HG03521 (cell line): ENCODE measurements around the gene UBA52.

Experiments used
- ATAC-seq: cut with Tn5 transposase; IDR thresholded peaks from one replicate; pipeline ENCODE4 v1.9.1; 2021; ENCODE audit warnings: mild to moderate bottlenecking, moderate library complexity; ENCODE audit not compliant: unreplicated experiment

Gene UBA52

DNA sequence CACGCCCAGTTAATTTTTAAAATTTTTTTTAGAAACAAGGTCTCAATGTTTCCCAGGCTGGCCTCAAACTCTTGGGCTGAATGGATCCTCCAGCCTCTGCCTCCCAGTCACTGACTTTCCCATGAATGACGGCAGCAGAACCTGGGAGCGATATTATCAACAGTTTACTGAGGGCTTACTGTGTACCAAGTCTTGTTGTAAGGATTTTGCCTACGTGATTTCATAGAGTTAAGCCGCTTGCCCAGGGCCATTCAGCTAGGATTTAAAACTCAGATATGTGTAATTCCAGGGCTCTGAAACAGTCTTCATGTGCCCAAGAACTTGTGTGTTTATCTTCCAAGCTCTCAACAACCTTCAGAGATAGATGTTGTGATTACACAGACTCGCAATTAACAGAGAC is 20.0 kb upstream of the UBA52 start:
- no peak for ATAC-seq

DNA sequence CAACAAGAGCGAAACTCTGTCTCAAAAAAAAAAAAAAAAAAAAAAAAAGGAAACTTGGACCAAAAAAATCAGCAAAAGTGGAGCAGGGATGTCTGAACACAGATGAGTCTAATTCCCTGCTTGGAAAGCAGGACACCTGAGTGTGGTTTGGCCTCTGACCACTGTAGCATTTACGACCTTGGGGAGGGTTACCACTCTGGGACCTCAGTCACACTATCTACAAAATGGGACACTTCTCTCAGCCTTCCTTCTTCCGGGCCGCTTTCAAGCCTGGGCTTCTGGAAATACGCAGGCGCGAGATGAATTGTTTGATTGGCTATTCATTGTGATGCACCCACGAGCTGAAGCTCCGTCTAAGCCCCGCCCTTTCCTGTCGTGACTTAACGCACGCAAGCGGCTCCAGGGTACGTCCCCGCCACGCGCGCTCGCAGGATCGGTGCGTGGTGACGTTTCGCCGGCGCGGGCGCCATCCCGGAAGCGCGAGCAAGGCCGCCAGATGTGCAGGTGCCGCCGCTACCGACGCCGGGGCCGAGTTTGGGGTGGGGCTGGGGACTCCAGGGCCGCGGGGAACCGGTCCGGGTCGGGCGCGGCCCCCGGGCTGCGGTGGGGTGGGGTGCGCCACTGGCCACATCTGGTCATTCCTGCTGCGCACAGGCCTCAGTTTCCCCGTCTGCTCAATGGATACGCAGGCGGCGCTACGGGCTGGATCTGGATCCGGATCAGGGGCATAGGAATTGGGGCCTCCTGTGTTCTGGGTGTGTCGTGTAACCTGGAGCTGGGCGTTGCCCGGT is 14.1 kb upstream of the UBA52 start, which contains the start of gene KXD1:
Gene KXD1, plus strand, starts transcription at position 460 of the 791 bp plus-strand sequence. CDS start 4,187 bp downstream, outside the sequence.
- ATAC-seq = peak; percentile 90

DNA sequence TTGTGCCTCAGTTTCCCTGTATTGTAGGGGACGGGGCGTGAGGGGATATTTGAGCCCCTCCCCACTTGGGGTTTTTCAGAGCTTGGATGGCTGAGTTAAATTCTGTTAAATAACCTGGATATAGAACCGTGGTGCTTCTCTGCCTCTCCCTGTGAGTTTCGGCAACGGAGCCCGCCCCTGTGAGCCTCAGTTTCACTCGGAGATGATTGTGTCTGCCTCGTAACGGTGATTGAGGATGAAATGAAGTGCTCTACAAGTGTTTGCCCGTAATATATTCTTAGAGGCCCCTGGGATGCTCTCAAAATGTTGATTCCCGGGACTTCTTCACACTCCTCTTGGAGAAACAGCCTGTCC is 13.5 kb upstream of the UBA52 start:
- no peak for ATAC-seq

DNA sequence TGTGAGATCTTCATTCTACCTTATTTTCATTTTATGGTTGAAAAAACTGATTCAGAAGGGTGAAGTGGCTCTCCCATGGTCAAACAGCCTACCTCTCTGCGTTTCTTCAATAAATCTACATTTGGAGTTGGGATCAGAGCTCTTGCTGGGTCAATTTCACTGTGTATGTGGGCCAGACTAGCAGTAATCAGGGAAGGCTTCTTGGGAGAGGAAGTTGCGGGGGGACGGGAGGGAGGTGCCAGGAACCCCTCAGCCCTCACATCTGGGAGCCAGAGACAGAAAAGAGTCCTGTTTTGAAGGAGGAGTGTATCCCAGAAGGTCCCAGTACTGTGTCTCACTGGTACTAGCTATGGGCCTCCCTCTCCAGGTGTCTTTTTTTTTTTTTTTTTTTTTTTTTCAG is 13.1 kb upstream of the UBA52 start:
- ATAC-seq = no peak

GRCh38 chr19:18559685-18560084 is 12.0 kb upstream of the UBA52 start:
- no peak for ATAC-seq

DNA sequence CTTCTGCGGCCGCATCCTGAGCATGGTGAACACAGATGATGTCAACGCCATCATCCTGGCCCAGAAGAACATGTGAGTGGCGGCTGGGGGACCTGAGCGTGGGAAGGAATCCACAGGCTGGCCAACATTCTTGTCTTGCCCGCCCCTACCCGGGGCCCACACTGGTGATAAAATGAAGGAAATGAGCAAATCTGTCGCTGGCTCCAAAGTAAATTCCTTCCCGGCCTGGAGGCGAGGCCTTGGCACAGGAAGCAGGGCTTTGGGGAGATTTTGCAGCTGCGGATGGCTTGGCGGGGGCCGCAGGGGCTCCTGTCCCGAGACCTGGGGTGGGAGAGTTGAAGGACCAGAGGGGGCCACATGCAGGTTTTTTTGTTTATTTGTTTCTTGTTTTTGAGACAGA is 9.6 kb upstream of the UBA52 start:
- no peak for ATAC-seq

DNA sequence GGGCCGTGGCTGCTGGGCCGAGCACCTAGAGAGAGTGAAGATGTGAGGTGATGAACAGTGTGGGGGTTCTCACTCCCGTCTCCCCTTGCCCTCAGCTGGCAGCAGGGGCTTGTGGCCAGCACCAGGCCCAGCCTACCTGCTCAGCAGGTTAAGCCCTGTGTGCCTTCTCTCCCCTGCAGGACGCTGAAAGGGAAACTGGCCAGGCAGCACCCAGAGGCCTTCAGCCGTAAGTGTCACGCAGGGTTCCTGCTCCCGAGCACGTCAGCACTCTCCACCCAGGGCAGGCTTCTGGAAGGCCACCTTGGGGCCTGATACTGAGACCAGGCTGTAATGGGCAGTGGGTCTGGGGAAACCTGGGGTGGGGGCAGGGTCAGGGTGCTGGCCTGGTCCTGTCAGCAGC is 4.7 kb upstream of the UBA52 start:
- no peak for ATAC-seq

- no peak for ATAC-seq
Observed at GRCh38 chr19:18568367-18568766, 3.3 kb upstream of the UBA52 start.

DNA sequence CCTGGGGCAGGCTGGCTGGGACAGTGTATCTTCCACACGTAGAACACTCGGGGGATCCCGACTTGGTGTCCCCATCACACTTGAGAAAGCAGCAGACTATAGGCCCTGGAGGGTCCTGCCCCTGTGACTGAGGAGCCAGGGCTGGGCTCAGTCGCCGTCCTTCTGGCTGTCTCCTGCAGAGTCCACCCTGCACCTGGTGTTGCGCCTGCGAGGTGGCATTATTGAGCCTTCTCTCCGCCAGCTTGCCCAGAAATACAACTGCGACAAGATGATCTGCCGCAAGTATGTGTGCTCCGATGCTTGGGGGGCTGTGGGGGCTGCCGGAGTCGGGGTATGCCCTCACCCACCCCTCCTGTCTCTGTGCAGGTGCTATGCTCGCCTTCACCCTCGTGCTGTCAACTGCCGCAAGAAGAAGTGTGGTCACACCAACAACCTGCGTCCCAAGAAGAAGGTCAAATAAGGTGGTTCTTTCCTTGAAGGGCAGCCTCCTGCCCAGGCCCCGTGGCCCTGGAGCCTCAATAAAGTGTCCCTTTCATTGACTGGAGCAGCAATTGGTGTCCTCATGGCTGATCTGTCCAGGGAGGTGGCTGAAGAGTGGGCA is 3.1 kb downstream of the UBA52 start:
- ATAC-seq = no peak

- ATAC-seq = no peak
Observed at GRCh38 chr19:18576383-18576782, 4.7 kb downstream of the UBA52 start.

DNA sequence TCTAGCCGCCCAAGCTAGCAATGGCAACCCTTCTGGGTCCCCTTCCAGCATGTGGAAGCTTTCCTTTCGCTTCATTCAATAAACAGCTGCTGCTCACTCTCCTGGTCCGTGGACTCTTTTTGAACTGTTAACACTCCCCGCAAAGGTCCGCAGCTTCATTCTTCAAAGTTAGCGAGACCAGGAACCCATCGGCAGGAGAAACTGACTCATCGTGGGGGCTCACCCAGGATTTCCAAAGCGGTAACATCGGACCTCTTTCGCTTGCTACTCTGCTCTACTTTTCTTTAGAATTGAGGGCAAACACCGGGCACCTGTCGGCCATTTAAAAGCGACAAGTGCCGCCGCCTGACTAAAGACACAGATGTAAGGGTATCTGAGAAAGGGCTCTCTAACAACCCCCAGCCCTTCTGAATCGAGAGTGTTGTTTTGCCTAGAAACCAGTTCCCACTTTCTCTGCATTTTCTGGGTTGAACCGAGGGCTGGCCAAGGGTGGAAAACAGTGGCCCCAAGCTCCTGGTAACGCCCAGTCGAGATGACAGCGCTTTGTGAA is 5.8 kb downstream of the UBA52 start:
- no peak for ATAC-seq

DNA sequence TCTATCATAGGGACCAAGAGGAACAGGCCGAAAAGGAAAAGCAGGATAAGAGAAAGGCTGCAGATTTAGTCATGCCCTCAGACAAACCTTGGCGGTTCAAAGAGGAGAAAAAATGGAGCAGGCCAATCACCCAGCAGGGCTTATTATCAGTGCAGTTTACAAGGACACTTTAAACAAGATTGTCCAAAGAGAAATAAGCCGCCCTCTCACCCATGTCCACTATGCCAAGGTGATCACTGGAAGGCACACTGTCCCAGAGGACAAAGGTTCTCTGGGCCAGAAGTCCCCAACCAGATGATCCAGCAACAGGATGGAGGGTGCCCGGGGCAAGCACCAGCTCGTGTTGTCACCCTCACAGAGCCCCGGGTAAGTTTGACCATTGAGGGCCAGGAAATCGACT is 8.7 kb downstream of the UBA52 start:
- ATAC-seq = no peak

DNA sequence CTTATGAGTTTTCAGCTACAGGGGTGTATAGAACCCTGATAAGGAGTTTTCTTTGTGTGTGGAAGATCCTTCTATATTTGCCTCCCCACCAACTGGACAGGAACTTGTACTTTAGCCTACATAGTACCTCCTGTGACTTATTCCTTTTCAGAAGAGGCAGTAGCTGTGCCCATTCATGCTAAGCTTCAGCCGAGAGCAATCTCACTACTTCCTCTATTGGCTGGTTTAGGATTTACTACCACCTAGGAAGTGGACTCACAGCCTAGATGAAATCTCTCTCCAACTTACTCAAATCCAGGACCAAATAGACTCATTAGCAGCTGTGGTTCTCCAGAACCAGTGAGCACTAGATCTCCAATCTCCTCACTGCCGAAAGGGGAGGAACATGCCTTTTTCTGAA is 14.6 kb downstream of the UBA52 start:
- ATAC-seq = no peak

- ATAC-seq = no peak
Observed at GRCh38 chr19:18587561-18587960, 15.9 kb downstream of the UBA52 start.

- ATAC-seq = no peak
Observed at GRCh38 chr19:18587962-18588610, 16.4 kb downstream of the UBA52 start.

DNA sequence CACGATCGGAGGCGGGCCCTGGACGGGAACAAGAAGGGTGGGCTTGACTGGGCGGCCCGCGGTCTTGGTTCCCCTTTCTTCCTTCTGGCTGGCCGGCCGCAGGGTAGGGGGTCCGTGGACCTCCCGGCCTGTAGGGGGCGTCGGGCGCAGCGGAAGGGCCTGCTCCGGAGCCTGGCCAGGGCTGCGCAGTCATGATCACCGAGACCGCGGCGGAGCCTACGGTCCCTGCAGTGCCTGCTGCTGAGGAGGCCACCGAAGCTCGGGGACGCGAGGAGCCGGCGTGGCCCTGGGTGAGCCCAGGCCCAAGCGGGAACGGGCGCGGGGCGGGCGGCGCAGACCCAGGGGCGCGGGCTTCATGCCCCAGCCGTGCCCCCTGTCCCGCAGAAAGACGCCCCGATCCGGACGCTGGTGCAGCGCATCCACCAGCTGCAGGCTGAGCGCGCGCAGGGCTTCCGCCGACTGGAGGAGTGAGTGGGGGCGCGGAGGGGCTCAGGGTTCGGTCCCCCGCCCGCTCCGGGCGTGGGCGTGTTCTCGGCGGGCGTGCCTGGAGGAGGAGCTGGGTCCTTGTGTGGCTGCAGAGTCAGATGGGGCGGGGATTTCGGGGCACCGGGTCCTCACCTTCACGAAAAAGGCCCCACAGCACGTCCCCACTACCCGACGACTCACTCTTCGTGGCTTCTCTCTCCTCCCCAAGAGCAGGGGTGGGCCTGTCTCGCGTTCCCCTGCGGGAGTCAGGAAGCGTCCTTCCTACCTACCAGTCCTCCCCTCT is 17.1 kb downstream of the UBA52 start, which contains the start of gene REX1BD:
Gene REX1BD, plus strand, starts transcription at position 188 of the 769 bp plus-strand sequence. Its CDS starts 4 bp downstream, at position 192.
- peak; percentile 65 for ATAC-seq

- peak; percentile 22 for ATAC-seq
Observed at GRCh38 chr19:18589380-18590272, 18.0 kb downstream of the UBA52 start.

- ATAC-seq = no peak
Observed at GRCh38 chr19:18590273-18591272, 18.9 kb downstream of the UBA52 start.
